GM08714 (cell line): ENCODE measurements around the gene FIBCD1.

ENCODE experiments used
- H3K4me3 ChIP-seq: fragments of 200-500 bp; sonication (Bioruptor generic); 2 replicates; pipeline ENCODE4 v1.5.1; 2014; ENCODE audit warnings: mild to moderate bottlenecking, low read length, inconsistent platforms
- ZNF274 ChIP-seq: IDR thresholded peaks from 2 replicates; pipeline ENCODE4 v1.6.1; 2012; ENCODE audit warnings: mild to moderate bottlenecking, low read depth, low read length

Gene FIBCD1

GRCh38 chr9:130938184-130938651 lies 829 bp downstream of the FIBCD1 start:
- no peak for TF ChIP-seq ZNF274
- H3K4me3 ChIP-seq = peak overlapping the region; percentile 63; the same call in 1 of the 2 replicates

- no peak overlapping the region for H3K4me3 ChIP-seq
Observed at GRCh38 chr9:130937146-130938076, 1.6 kb downstream of the FIBCD1 start.

GRCh38 chr9:130936285-130937117 lies 2.5 kb downstream of the FIBCD1 start:
- TF ChIP-seq ZNF274 = no peak
- no peak overlapping the region for H3K4me3 ChIP-seq

More at GRCh38 chr9:130937146-130938076, 1.6 kb downstream of the FIBCD1 start:
- TF ChIP-seq ZNF274 = no peak

- TF ChIP-seq ZNF274 = no peak
- H3K4me3 ChIP-seq = no peak overlapping the region
Observed at GRCh38 chr9:130935648-130936271, 3.3 kb downstream of the FIBCD1 start.

GRCh38 chr9:130934702-130935647 lies 4.1 kb downstream of the FIBCD1 start:
- TF ChIP-seq ZNF274 = no peak
- no peak overlapping the region for H3K4me3 ChIP-seq

- no peak for TF ChIP-seq ZNF274
- H3K4me3 ChIP-seq = no peak overlapping the region
Observed at GRCh38 chr9:130934246-130934645, 4.8 kb downstream of the FIBCD1 start.

- TF ChIP-seq ZNF274 = no peak
- H3K4me3 ChIP-seq = no peak overlapping the region
Observed at GRCh38 chr9:130933114-130934046, 5.7 kb downstream of the FIBCD1 start.

GRCh38 chr9:130932255-130933079 lies 6.6 kb downstream of the FIBCD1 start:
- TF ChIP-seq ZNF274 = no peak
- H3K4me3 ChIP-seq = no peak overlapping the region

GRCh38 chr9:130931508-130932254 lies 7.4 kb downstream of the FIBCD1 start:
- TF ChIP-seq ZNF274 = no peak
- no peak overlapping the region for H3K4me3 ChIP-seq

- no peak for TF ChIP-seq ZNF274
Observed at GRCh38 chr9:130930804-130931349, 8.2 kb downstream of the FIBCD1 start.

More at GRCh38 chr9:130930804-130931349, 8.2 kb downstream of the FIBCD1 start:
- no peak overlapping the region for H3K4me3 ChIP-seq
